Fibroblast of pulmonary artery (primary cell): ENCODE results near the gene SERINC2.

Experiments used
- DNase-seq: peaks from one replicate; pipeline ENCODE4 v3.0.0-alpha.2; 2010; ENCODE audit warnings: low read depth
- H3K4me3 ChIP-seq: replicated peaks from 2 replicates; pipeline ENCODE4 v1.5.1; 2011; ENCODE audit warnings: low read depth, mild to moderate bottlenecking, control low read depth, low read length, moderate library complexity
- TF ChIP-seq, protein P1 (sequence below): IDR thresholded peaks from 2 replicates; pipeline ENCODE4 v1.5.1; 2011; ENCODE audit warnings: mild to moderate bottlenecking, control low read depth, low read length, inconsistent platforms; ENCODE audit errors: missing control alignments

Gene SERINC2

DNA sequence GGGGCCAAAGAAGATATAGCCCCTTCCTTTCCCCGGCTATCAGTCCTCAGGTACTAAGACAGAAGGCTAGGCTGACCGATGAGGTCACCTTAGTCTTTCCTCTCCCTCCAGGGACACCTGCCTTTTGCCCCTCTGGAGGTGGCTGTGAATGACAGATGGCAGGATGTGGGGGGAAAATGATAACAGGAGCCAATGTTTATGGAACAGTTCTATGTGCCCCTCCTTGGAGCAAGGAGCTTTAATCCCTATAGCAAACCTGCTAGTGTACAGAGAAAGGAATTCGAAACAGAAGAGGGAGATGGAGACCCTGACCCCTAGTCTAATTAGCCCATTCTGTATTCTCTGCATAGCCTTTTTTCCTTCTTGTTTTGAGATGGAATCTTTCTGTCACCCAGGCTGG lies 28.1 kb downstream of the SERINC2 start:
- DNase-seq: no peak
- TF ChIP-seq, protein P1, sequence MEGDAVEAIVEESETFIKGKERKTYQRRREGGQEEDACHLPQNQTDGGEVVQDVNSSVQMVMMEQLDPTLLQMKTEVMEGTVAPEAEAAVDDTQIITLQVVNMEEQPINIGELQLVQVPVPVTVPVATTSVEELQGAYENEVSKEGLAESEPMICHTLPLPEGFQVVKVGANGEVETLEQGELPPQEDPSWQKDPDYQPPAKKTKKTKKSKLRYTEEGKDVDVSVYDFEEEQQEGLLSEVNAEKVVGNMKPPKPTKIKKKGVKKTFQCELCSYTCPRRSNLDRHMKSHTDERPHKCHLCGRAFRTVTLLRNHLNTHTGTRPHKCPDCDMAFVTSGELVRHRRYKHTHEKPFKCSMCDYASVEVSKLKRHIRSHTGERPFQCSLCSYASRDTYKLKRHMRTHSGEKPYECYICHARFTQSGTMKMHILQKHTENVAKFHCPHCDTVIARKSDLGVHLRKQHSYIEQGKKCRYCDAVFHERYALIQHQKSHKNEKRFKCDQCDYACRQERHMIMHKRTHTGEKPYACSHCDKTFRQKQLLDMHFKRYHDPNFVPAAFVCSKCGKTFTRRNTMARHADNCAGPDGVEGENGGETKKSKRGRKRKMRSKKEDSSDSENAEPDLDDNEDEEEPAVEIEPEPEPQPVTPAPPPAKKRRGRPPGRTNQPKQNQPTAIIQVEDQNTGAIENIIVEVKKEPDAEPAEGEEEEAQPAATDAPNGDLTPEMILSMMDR: no peak
- no peak overlapping the region for H3K4me3 ChIP-seq

DNA sequence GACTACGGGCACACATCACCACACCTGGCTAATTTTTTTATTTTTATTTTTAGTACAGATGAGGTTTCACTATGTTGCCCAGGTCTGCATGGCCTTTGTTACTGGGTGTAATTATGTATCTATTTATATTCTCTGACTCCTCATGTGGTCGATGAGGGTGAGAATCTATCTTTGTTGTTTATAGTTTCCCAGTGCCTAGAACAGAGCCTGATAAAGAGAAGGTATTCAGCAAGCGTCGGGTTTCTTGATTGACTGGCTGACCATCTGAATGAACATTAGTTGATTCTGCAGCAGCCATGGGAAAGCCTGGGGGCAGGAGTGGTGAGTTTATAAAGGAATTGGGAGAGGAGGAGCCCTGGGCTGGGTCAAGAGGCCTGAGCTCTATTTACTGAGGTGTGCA lies 28.5 kb downstream of the SERINC2 start:
- no peak for DNase-seq
- TF ChIP-seq, protein P1: no peak

DNA sequence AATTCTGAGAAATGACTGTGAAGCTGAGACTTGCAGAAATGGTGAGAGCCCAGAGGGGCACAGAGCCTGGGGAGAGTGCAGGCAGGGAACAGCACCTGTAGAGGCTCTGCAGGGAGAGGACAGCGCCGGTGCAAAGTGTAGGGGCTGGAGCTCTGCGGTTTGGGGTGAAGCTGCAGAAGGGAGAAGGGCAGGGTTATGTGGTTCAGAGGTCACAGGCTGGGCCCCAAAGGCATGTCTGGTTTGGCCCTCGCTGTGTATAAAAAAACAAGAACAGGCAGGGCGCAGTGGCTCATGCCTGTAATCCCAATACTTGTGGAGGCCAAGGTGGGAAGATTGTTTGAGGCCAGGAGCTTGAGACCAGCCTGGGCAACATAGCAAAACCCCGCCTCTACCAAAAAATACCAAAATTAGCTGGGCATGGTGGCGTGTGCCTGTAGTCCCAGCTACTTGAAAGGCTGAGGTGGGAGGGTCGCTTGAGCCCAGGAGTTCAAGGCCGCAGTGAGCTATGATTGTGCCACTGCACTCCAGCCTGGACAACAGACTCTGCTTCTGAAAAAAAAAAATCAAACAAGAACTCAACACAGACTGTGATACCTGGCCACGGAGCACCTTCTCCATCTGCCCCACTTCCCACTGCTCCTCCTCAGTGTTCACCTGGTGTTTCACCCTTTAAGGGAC lies 29.1 kb downstream of the SERINC2 start:
- TF ChIP-seq, protein P1: no peak
- no peak overlapping the region for H3K4me3 ChIP-seq
- no peak for DNase-seq

More for the DNA sequence above, 28.5 kb downstream of the SERINC2 start:
- H3K4me3 ChIP-seq: no peak overlapping the region

DNA sequence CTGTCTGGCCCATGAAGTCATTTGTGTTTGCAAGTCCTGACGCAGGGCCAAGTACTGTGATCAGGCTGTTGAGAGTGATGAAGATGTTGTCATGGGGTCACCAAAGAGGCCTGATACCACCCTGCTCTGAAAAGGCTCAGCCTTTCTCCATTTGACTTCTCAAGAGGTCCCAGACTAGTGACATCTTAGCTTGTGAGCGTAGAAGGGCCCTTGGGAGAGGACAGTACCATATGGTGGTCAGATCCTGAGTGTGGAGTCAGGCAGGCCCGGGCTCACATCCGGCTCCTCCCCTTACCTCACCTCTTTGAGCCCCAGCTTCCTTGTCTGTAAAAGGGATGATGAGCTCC lies 29.6 kb downstream of the SERINC2 start:
- TF ChIP-seq, protein P1: no peak
- H3K4me3 ChIP-seq: no peak overlapping the region

DNA sequence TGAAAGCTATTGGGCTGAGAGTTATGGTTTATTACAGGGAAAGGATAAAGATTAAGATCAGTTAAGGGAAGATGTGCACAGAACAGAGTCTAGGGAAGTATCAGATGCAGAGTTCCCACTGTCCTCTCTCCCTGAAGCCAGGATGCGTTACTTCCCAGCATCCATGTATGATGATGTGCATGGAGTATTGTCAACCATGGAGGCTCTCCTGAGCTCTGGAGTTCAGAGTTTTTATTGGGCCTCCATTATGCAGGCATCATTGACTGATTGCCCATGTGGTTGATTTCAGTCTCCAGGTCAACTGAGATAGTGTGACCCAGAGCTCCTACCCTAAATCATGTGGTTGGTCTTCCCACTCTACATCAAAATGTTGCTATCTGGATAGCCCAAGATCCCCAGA lies 30.7 kb downstream of the SERINC2 start:
- no peak overlapping the region for H3K4me3 ChIP-seq
- DNase-seq: no peak
- TF ChIP-seq, protein P1: no peak

More for the DNA sequence above, 29.6 kb downstream of the SERINC2 start:
- DNase-seq: no peak

DNA sequence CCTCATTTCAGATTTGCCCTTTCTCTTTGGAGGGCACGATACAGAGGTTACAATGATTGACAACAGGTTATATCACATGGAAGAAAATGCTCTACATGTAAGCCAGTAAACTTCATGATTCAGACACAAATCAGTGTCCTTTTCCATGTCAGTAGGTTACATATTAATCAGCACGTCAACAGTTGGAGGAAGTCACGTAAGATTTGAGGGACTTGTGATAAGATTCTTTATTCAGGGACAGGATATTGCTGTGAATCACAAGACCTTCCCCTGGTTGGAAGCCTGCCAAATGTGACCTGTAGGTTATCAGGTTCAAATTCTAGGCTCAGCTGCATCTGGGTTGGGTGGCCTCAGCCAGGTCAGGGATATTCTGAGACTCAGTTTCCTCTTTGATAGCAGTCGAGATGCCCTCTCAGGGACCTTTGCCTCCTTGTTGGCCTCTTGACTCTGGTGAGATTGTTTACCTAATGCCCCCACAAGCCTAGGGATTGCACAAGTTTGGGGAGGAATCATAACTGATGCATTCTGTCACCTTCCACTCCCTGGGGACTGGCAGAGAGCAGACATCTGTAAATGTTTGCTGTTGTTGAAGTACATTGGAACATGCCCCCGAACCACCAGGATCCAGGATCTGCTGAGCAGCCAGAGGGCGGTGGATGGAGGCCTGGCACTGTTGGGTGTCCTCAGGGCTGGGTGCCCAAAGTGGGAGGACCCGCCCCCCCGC lies 31.9 kb downstream of the SERINC2 start:
- no peak overlapping the region for H3K4me3 ChIP-seq
- TF ChIP-seq, protein P1: no peak
- no peak for DNase-seq
